Activated naive CD8-positive, alpha-beta T cell (primary cell): Measurements from ENCODE around the gene SIGLEC8.

Experiments
- H3K27ac Mint-ChIP-seq: one replicate; pipeline ENCODE4 v1.8.0; 2021; ENCODE audit warnings: mixed read lengths
- H3K27me3 Mint-ChIP-seq: one replicate; pipeline ENCODE4 v1.8.0; 2021; ENCODE audit warnings: mixed read lengths
- H3K36me3 Mint-ChIP-seq: one replicate; pipeline ENCODE4 v1.8.0; 2021; ENCODE audit warnings: mixed read lengths
- H3K4me1 Mint-ChIP-seq: one replicate; pipeline ENCODE4 v1.8.0; 2021; ENCODE audit warnings: low read depth, mixed read lengths
- H3K4me3 Mint-ChIP-seq: one replicate; pipeline ENCODE4 v1.8.0; 2021; ENCODE audit warnings: mild to moderate bottlenecking, mixed read lengths
- H3K9me3 Mint-ChIP-seq: one replicate; pipeline ENCODE4 v1.8.0; 2021; ENCODE audit warnings: low read depth, mixed read lengths

Gene SIGLEC8

DNA sequence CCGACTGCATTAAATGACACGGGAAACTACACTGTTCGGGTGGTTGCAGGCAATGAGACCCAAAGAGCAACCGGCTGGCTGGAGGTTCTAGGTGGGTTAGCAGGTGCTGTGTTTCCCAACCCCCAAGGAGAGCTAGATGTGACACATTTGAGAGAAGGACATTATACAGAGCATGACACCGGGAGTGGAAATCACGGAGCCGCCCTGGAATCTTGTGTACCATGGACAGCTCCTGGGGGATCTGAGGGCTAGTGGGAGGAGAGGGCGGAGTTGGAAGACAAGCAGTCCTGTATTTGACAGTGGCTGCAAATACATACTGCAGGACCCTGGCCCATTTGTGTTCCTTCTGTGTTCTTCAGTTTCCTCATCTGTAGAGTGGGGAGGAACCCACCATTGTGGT, 22.3 kb upstream of the SIGLEC8 start:
- H3K4me3 Mint-ChIP-seq: no peak overlapping the region

DNA sequence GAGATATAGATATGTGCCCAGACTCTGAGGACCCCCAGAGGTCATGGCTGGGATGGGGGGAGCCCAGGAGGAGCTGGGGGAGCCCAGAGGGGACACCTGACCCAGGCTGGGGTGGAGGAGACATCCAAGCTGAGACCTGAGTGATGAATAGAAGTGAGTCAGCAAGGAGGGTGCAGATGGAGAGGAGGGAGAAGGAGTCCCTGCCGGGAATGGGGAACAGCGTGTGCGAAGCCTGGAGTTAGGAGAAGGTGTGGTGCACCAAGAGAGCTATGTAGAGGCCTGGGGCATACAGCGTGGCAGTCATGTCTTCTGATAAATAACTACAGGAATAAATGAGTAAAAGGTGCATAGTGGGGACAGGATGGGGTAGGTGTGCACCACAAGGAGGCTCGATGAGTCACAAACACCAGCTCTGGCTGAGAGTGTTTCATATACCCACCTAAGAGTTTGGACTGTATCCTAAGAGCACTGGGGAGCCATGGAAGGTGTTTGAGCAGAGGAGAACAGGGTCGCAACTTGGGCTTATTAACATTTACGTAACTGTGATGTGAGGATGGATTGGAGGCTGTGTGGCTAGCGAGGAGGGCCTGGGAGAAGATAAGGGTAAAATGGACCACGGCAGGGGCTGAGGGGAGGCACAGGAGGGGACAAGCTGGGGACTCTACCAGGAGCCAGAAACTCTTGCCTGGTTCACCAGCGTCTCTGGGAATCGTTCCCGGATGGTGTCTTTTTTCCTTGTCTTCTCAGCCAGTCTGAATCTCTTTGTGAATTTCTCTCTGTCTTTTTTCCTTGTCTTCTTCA, 21.5 kb upstream of the SIGLEC8 start:
- Mint-ChIP-seq H3K27me3 (peaks cover 3% of the 10 kb centered on the region), H3K27ac (peak overlapping the region; percentile 88), H3K4me3 (peak overlapping the region; percentile 48), H3K4me1 (peaks cover 35% of the 10 kb centered on the region), H3K9me3 (no peaks in the 10 kb centered on the region), H3K36me3 (no peaks in the 10 kb centered on the region)

More for the DNA sequence above, 22.3 kb upstream of the SIGLEC8 start:
- Mint-ChIP-seq H3K9me3 (no peaks in the 10 kb centered on the region), H3K4me1 (peaks cover 34% of the 10 kb centered on the region), H3K36me3 (no peaks in the 10 kb centered on the region), H3K27ac (peak overlapping the region; percentile 54), H3K27me3 (peaks cover 3% of the 10 kb centered on the region)

DNA sequence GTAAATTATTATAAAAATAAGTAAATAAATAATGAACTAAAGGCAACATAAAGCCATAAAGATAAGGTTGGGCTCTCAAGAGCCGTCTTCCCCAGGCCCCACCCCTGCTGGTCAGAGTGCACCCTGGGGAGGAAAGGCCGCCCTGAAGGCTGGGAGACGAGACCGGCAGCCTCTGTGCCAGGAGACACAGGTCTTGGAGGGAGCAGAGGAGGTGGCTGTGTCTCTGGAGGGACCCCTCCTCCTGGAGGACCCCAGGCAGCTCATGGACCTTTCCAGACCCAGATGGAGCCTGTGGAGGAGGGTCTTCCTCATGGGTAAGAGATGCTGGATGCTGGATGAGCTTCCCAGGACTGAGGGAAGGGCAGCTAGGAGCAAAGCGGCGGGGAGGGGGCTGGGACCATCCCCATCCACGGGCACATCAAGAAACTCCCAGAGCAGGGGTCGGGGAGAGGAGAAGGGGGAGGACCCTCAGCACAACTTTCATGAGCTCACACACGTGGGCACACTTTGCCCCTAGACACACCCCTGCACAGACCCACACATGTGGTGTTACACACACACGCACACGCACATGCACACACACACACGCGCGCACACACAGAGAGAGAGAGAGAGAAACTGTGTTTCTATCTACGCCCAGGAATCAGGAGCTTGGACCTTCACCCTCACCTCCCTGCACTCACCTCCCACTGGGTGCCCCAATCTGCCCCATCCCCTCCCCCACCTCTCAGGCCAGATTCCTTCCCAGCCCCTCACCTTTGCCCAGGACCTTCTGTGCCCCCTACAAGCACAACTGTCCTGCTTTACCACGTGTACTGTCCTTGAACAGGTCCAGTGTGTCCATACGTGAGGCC, 20.4 kb upstream of the SIGLEC8 start, which contains the start of gene CEACAM18:
Gene CEACAM18 (plus strand): TSS at position 159 of the 854 bp plus-strand sequence.
- H3K27ac Mint-ChIP-seq: peak within 1 kb of the TSS; percentile 88

DNA sequence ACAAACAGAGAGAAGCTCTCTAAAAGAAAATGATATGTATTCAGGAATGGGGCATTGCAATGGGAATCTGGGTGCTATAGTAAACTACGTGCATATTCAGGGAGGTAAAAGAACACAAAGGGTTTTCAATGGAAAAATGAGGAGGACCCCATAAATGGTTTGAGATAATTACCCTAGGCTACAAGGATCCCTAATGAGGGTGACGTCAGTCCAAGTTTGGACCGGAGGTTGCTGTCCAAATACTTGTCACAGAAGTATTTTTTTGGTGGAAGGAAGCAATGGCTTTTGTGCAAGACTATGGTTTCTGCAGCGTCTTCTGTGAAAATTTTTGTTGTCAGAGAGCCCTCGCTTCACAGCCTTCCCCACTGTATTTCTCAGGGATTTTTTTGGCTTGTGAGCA, 19.1 kb upstream of the SIGLEC8 start:
- Mint-ChIP-seq H3K27me3 (peaks cover 3% of the 10 kb centered on the region), H3K36me3 (no peaks in the 10 kb centered on the region), H3K4me1 (peaks cover 55% of the 10 kb centered on the region), H3K9me3 (no peaks in the 10 kb centered on the region), H3K4me3 (no peak overlapping the region), H3K27ac (peak overlapping the region; percentile 47)

More for the DNA sequence above, 20.4 kb upstream of the SIGLEC8 start, which contains the start of gene CEACAM18:
- no peaks in the 10 kb centered on the region for H3K9me3 Mint-ChIP-seq
- H3K27me3 Mint-ChIP-seq: peaks cover 3% of the 10 kb centered on the region
- H3K4me1 Mint-ChIP-seq: peaks cover 44% of the 10 kb centered on the region
- H3K36me3 Mint-ChIP-seq: no peaks in the 10 kb centered on the region
- H3K4me3 Mint-ChIP-seq: peak within 1 kb of the TSS; percentile 27

DNA sequence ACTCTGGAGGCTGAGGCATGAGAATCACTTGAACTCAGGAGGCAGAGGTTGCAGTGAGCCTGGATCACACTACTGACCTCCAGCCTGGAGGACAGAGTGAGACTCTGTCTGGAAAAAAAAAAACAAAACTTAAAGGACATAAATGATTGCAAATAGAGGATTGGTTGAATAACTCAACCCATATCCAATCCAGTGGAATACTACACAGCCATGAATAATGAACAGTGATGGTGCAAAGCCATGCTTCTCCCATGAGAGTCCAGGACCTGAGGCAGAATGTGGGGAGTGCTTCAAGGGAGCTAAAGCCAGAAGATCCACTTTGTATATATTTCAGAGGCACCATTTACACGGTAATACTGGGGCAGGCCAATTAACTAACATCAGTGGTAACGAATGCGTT, 17.9 kb upstream of the SIGLEC8 start:
- H3K4me1 Mint-ChIP-seq: peaks cover 55% of the 10 kb centered on the region
- no peaks in the 10 kb centered on the region for H3K36me3 Mint-ChIP-seq
- no peak overlapping the region for H3K4me3 Mint-ChIP-seq
- no peaks in the 10 kb centered on the region for H3K9me3 Mint-ChIP-seq
- H3K27me3 Mint-ChIP-seq: peaks cover under 1% of the 10 kb centered on the region
- H3K27ac Mint-ChIP-seq: peak overlapping the region; percentile 46

DNA sequence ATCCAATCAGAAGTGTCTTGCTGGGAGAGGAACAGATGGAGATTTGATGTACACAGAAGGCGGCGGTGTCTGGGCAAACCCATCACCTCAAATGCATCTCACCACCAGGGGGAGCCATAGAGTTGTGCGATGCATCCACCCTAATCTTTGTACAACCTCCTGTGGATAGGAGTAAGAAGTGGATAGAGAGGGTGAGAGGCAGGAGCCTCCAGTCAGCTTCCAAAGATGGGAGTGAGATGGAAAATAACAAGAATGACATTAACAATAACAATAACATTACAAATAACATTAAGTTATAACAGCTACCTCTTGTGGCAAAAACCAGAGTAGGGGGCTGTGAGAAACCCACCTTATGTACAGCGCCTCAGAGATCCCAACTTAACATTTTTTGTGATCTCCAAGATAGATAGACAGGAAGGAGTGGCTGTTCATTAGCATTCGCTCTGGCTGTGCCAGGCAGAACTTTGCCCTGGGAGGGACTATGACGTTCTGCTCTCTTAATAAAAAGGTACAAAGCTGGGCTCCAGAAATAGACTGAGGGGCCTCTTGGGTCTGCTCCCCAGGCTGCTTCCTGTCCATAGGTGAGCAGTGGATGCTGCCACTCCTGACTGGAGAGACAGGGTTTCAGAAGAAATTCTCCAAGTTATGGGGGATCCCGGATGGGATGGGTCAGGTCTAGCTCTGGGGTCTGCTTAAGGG, 14.9 kb upstream of the SIGLEC8 start:
- H3K27ac Mint-ChIP-seq: peak overlapping the region; percentile 79
- peaks cover 42% of the 10 kb centered on the region for H3K4me1 Mint-ChIP-seq
- H3K9me3 Mint-ChIP-seq: no peaks in the 10 kb centered on the region

DNA sequence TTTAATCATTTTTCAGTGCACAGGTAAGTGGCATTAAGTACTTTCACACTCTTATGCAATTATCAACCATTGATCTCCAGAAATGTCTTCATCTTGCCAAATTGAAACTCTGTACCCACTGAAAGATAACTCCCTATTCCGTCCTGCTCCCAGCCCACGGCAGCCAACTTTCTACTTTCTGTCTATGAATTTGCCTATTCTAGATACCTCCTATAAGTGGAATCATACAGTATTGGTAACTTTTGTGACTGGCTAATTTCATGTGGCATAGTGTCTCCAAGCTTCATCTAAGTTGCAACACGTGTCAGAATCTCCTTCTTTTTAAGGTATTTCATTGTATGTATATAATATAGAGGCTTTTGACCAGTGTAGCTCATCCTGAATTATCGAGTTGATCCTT, 14.4 kb upstream of the SIGLEC8 start:
- Mint-ChIP-seq H3K27ac (peak overlapping the region; percentile 79), H3K27me3 (no peaks in the 10 kb centered on the region), H3K4me1 (peaks cover 47% of the 10 kb centered on the region), H3K36me3 (no peaks in the 10 kb centered on the region), H3K9me3 (no peaks in the 10 kb centered on the region), H3K4me3 (no peak overlapping the region)

More for the DNA sequence above, 14.9 kb upstream of the SIGLEC8 start:
- no peak overlapping the region for H3K4me3 Mint-ChIP-seq
- no peaks in the 10 kb centered on the region for H3K36me3 Mint-ChIP-seq
- no peaks in the 10 kb centered on the region for H3K27me3 Mint-ChIP-seq

DNA sequence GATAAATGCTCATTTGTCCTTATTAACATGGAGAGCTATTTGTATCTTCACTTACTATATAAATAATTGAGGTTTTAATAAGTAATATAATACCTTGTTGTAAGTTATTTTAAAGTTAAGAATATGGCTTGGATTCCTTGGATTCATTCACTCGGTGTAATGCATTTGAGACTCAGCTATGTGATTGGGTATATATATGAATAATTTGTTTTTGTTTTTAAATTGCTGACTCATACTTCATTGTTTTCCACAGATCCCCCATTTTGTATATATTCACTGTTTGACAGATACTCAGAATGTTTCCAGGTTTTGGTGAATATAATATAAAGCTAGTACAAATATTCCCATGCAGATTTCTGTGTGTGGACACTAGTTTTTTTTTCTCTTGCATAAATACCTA, 13.3 kb upstream of the SIGLEC8 start:
- H3K4me3 Mint-ChIP-seq: no peak overlapping the region
- no peaks in the 10 kb centered on the region for H3K27me3 Mint-ChIP-seq
- H3K4me1 Mint-ChIP-seq: peaks cover 51% of the 10 kb centered on the region
- no peak overlapping the region for H3K27ac Mint-ChIP-seq
- no peaks in the 10 kb centered on the region for H3K9me3 Mint-ChIP-seq
- H3K36me3 Mint-ChIP-seq: no peaks in the 10 kb centered on the region

DNA sequence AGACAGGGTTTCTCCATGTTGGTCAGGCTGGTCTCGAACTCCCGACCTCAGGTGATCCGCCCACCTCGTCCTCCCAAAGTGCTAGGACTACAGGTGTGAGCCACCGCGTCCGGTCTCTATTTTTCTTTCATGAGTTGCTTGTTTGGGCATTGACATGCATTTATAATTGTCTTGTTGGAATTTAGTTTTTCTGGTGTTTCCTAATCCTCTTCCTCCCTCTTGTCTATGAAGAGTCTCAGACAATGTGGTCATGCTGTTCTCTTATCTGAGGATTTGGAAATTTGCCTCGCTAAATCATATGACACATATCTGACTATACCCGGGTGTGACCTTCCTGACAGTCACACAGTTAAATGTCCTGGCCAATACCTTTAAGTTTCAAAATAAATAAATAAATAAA, 12.7 kb upstream of the SIGLEC8 start:
- H3K36me3 Mint-ChIP-seq: no peaks in the 10 kb centered on the region
- no peak overlapping the region for H3K4me3 Mint-ChIP-seq
- H3K27me3 Mint-ChIP-seq: no peaks in the 10 kb centered on the region
- H3K4me1 Mint-ChIP-seq: peaks cover 56% of the 10 kb centered on the region
- H3K9me3 Mint-ChIP-seq: no peaks in the 10 kb centered on the region
- no peak overlapping the region for H3K27ac Mint-ChIP-seq

DNA sequence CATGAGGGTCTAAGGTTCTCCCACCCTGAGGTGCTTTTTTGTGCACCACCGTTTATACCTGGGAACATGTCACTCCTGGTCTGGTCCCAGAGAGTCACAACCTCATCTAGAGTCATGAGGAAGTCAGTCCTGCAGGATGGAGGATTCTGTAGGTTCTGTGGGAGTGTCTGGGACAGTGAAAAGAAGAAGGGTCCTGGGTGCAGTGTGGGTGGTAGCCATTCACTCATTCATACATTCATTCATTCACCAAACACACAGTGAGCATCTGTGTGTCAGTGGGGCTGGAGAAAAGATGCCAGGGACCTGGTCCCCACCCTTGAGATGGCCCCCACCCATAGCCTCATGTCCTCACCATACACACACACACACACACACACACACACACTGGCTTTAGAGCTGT, 11.4 kb upstream of the SIGLEC8 start:
- no peak overlapping the region for H3K4me3 Mint-ChIP-seq
- H3K27me3 Mint-ChIP-seq: peaks cover 5% of the 10 kb centered on the region
- no peak overlapping the region for H3K27ac Mint-ChIP-seq
- peaks cover 55% of the 10 kb centered on the region for H3K4me1 Mint-ChIP-seq
- no peaks in the 10 kb centered on the region for H3K36me3 Mint-ChIP-seq
- no peaks in the 10 kb centered on the region for H3K9me3 Mint-ChIP-seq

DNA sequence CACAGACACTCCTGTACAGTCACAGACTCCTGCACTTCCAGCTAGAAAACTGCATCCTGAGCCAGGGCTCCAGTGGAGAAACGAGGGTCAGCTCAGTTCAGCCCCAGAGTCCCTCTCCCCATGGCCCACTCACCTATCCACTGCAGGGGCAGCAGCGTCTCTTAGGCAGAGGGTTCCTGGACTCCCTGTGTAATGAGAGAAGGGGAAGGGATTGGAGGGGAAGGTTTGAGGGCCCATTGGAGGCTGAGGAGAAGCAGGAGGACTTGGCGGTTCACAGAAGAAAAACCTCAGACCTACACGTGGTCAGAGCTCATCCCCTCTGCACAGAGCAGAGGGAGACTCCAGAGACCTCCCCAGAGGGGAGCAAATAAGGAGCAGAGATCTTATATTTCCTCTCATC, 10.9 kb upstream of the SIGLEC8 start:
- peaks cover 52% of the 10 kb centered on the region for H3K4me1 Mint-ChIP-seq
- no peaks in the 10 kb centered on the region for H3K36me3 Mint-ChIP-seq

DNA sequence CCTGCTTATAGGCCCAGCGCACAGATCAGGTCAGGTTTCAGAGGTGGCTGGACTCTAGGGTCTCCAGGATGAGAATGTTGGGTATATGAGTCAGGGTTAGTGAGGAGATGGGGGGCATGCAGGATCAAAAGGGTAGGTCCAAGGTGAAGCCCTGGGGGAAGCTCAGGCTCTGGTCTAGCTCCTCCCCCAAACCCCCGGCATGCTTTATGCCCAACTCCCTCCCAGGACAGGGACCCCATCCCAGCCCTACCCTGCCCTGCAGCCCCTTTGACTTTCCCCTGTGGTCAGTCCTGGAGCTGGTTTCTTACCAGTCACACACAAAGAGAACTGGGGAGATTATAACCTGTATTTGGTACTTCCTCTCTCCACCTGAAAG, 10.3 kb upstream of the SIGLEC8 start:
- no peak overlapping the region for H3K27ac Mint-ChIP-seq
- H3K36me3 Mint-ChIP-seq: no peaks in the 10 kb centered on the region
- H3K9me3 Mint-ChIP-seq: no peaks in the 10 kb centered on the region
- no peak overlapping the region for H3K4me3 Mint-ChIP-seq
- peaks cover 7% of the 10 kb centered on the region for H3K27me3 Mint-ChIP-seq
- peaks cover 50% of the 10 kb centered on the region for H3K4me1 Mint-ChIP-seq

More for the DNA sequence above, 10.9 kb upstream of the SIGLEC8 start:
- no peak overlapping the region for H3K27ac Mint-ChIP-seq
- no peaks in the 10 kb centered on the region for H3K9me3 Mint-ChIP-seq
- H3K4me3 Mint-ChIP-seq: no peak overlapping the region
- peaks cover 6% of the 10 kb centered on the region for H3K27me3 Mint-ChIP-seq

DNA sequence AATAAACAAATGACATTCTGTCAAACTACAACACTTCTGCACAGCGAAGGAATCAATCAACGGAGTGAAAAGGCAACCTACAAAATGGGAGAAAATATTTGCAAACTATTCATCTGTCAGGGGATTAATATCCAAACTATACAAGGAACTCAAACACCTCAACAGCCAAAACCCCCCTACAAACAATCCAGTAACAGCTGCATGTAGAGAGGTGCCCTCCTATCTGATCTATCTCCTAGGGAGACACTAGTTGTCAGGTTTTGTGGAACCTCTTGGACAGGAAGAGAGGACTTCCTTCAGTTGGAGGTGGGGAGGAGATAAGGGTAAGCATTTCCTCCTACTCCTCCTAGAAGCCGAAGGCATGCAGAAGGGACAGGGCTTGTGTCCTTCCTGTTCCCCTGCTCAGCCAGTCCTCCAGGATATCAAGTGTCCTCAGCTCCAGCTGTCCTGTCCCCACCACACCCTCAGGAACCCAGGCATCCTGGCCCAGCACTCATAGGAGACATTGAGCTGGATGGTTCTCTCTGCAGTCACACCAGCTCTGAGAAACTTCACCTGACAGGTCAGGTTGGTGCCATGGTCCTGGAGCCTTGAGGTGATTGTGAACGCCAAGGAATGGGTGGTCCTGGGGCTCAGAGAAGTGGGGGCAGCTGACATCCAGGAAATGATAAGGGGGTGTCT, 9.8 kb upstream of the SIGLEC8 start:
- Mint-ChIP-seq H3K36me3 (no peaks in the 10 kb centered on the region), H3K27ac (no peak overlapping the region), H3K9me3 (no peaks in the 10 kb centered on the region), H3K27me3 (peaks cover 7% of the 10 kb centered on the region), H3K4me3 (no peak overlapping the region), H3K4me1 (peaks cover 52% of the 10 kb centered on the region)

DNA sequence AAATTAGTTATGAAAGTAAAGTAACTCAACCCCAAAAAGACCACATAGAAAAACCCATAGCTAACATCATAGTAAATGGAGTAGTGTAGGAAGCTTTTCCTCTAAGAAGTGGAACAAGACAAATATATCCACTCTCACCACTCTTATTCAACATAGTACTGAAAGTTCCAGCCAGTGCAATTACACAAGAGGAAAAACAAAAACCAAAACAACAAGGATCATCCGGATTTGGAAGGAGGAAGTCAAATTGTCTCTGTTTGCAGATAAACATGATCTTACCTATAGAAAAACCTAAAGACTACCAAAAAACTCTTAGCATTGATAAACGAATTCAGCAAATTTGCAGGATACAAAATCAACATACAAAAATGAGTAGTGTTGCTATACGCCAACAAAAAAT, 8.5 kb upstream of the SIGLEC8 start:
- H3K27me3 Mint-ChIP-seq: peaks cover 7% of the 10 kb centered on the region
- no peaks in the 10 kb centered on the region for H3K36me3 Mint-ChIP-seq
- peaks cover 45% of the 10 kb centered on the region for H3K4me1 Mint-ChIP-seq
- H3K4me3 Mint-ChIP-seq: no peak overlapping the region
- no peaks in the 10 kb centered on the region for H3K9me3 Mint-ChIP-seq
- H3K27ac Mint-ChIP-seq: no peak overlapping the region
